Bladder microvascular endothelial cell (primary cell): ENCODE results near the gene ATP5MC3. TPM values are rescaled to one million over a fixed set of nuclear protein-coding genes. Genes with fewer than 3 reads are reported as not detected.

Source experiments
- total RNA-seq: library from RNA; depleted of rRNA; stranded (reverse); fragments of >200 nt; gene quantifications from 2 replicates; pipeline ENCODE4 v1.2.3, GENCODE V29; 2014

The ATP5MC3 gene
- 49.5 and 66.4 TPM in 2 replicates for total RNA-seq

GRCh38 chr2:175181104-175181876 lies at the start of gene ATP5MC3:
TSS of gene ATP5MC3 (minus strand) at chr2:175181710. CDS start at chr2:175181393, 317 bp downstream.

DNA sequence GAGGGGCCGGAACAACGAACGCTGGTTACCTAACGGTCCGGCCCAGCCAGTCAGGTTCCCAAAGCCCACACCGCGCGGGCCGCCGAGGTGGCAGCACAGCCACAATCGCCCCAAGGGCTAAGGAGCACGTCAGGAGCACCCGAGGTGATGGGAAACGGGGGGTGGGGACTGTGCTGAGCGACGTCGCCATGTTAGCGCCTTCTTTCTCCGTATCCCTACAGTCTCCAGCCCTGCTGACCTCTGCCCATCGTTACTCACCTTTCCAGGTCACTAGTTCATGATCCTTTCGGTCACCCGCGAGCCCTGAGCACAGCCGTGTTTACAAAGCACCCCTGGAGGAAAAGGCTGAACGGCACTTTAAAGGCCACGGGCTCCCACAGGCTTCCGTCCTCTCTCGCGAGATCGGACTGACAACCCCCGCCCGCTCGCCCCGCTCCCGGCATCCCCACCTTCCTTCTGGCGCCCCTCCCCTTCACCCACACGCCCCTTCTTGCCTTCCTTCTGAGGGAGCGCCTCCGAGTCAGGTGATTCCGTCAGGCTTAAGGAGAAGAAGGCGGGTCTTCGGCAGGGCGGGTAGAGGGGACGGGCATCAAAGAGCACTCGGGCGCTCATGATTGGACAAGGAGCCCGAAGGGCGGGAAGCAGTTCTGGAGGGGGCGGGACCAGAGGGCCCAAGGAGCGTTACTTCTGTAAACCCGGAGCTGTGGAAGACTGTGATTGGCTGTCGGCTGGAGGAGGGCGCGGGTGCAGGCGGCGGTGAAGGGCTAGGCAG lies 13.5 kb downstream of the ATP5MC3 start, which contains the start of gene ATF2:
Gene ATF2, minus strand, starts transcription at position 412 of the 772 bp plus-strand sequence. CDS start 31,760 bp downstream, outside the sequence.

Other genes with a start within 250 kb of the ATP5MC3 start
- 11.5 and 22.6 TPM in 2 replicates for gene CHN1, start 176.3 kb downstream of the ATP5MC3 start, total RNA-seq
- 34.2 and 59.1 TPM in 2 replicates for gene ATF2, start 13.5 kb downstream of the ATP5MC3 start, total RNA-seq